Stimulated activated CD4-positive, alpha-beta T cell treated with anti-CD3 and anti-CD28 coated beads, Interleukin-15, amount 100 ng/mL, for 48 hours (primary cell): ENCODE measurements around the gene FMC1.
"Not testable (repeated sequence)": the region's sequence is repeated elsewhere in the genome, so short reads cannot be mapped to it uniquely, and the experiment has no call there.

ENCODE experiments used
- DNase-seq, 2 donors: peaks; one replicate each; pipeline ENCODE4 v3.0.0-alpha.2; 2020; ENCODE audit warnings: low read depth in 2 of 2

The FMC1 gene

GRCh38 chr7:139340037-139340807 is 915 bp upstream of the FMC1 start:
- DNase-seq = peak; percentile 98

- DNase-seq = no peak
Observed at GRCh38 chr7:139340808-139341057, 404 bp upstream of the FMC1 start.

DNA sequence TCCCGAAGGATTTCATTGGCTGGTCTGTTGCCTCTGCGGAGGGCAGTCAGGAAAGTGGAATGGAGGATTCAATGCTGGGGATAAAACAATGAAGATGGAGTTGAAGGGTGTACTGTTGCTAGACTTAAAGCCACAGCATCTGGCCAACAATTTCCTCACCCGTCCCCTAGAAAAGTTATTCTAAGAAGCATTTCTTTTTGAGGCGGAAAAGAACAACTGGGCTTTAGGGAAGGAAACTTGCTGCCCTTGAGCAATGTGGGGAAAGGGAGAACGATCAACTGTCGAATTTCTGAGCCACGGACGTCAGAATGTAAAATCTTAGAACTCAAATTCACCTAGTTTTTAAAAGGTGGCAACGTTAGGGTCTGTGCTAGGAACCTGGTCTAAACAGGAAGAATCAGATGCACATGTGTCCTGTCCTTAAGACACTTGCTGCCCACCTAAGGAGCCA is 664 bp downstream of the FMC1 start:
- no peak for DNase-seq

DNA sequence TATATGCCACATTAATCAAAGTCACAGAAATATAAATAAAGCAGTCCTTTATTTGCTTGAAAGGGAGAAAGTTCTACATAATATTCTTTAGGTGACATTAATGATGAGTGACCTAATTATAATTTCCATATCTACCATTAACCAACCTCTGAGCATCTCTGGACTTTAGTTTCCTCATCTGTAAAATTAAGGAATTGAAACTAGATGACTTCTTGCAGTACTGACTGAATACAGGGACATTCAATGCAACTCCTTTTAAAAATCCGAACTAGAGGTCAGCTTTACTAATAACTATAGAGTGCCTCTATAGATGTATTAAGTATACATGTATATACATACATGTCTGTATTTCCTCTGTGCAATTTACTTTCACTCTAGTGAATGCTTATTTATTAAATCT is 3.9 kb downstream of the FMC1 start:
- DNase-seq = no peak

DNA sequence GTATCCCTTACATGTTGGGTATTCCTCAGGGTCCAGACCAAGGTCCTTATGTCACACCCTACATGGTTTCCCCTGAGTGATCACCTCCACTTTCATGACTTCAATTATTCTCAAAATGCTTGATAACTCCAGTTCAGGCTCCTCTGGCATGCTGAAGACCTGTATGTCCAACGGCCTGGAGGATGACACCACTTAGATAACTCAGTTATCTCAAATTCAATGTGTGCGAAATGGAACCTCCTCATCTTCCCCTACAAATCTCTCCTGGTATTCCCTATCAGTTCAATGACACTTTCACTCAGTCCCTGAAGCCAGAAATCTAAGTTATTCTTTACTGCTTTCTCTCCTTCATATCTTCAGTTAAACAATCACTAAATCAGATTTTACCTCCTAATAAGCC is 9.9 kb downstream of the FMC1 start:
- DNase-seq = no peak

GRCh38 chr7:139354729-139355128 is 13.6 kb downstream of the FMC1 start:
- DNase-seq = no peak

- DNase-seq = no peak
Observed at GRCh38 chr7:139355320-139355719, 14.2 kb downstream of the FMC1 start.

- not testable (repeated sequence) for DNase-seq
Observed at GRCh38 chr7:139357729-139358506, 16.8 kb downstream of the FMC1 start.

DNA sequence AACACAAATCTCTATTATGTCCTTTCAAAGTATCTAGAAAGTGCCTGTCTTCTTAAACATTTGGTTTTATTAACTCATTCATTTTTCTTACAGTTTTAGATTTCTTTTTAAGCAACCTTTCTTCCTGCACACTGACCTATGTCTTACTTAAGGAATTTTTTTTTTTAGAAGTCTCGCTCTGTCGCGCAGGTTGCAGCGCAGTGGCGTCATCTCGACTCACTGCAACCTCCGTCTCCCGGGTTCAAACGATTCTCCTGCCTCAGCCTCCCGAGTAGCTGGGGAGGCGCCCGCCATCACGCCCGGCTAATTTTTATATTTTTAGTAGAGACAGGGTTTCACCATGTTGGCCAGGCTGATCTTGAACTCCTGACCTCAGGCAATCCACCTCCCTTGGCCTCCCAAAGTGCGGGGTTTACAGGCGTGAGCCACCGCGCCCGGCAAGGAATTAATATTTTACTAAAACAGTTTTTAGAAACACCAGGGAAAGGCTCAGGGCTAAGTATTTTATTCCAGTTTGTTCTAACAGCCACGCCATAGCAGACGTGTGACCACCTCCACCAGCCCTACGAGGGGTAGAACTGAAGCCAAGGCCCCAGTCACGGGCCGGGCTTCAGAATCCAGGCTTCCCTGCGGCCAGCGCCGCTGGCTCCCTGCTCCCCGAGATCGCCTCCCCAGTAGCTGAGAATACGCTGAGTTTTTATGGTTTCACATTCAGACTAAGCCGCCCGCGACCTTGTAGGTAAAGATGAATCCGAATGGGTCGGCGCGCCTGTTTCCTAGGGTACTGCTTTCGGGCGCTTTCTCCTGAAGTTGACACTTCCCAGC is 17.6 kb downstream of the FMC1 start:
- peak; percentile 36 to 37 for DNase-seq

DNA sequence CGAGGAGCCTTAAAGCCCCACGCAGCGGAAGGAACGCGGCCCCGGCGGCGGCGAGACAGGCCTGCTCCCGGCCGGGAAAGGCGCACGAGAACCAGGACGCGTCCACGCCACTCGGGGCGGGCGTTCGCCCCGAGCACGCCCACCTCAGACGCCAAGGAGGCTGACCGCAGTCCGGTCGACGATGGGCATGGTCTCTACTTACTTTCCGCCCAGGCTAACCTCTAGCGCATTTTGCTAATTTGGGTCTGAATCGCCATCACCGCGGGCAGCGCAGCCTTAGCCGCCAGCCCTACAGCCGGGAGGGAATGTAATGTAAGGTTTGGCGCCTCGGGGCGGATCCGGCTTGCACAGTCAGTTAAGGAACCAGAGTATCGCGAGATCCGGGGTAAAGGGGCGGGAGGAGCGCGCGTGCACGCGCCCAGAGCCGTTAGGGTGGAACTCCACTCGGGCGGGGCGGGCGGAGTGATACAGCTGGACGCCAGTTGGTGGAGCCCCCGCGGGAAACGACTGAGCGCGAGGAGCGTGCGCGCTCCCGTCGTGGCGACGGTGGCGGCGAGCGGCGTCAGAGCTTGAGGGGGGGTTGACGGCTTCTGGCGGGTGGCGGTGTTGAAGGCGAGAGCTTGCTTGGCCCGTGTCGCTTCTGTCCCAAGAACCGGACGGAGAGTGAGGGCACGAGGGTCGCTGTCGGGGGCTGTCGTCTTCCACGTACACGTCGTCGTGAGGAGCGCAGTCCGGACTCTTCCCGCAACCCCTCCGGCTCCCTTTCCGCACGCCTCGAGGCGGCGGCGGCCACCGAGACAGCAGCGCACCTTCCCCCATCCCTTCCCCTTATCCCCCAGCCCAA is 18.5 kb downstream of the FMC1 start, which contains the start of gene LUC7L2:
LUC7L2 (plus strand) TSS at position 529 of the 844 bp plus-strand sequence. CDS start 368 bp downstream, outside the sequence.
- peak; percentile 99 to 100 for DNase-seq

DNA sequence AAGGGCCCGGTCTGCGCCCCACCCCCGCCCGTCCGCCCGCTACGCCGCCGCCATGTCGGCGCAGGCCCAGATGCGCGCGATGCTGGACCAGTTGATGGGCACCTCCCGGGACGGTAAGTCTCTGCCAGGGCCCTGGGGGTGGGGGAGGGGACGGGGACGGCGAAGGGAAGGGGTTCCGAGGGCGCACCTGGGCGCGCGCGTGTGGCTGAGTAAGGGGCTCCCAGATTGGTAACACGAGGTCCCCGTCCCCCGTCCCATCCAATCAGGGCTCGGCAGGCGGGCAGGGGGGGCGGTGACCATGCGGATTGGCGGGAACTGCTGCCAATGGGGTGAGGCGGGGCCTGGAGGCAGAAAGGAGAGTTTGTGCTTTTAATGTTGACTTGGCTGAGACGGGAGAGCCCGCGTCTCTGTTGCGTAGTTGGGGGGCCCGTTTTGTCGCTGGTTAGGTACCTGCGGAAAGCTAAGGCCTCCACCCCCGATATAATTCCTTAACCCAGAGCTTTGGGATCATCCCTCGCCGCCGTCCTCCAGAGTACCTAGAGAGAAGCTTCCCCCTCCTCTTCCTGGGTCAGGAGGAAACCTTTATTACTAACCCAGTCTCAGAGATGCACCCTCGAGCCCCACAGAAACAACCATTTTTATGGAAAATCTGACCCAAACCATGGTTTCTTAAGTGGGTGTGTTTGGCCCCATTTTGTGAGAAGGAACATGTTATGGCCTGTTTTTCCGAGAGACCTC is 19.2 kb downstream of the FMC1 start:
- DNase-seq = peak; percentile 98

DNA sequence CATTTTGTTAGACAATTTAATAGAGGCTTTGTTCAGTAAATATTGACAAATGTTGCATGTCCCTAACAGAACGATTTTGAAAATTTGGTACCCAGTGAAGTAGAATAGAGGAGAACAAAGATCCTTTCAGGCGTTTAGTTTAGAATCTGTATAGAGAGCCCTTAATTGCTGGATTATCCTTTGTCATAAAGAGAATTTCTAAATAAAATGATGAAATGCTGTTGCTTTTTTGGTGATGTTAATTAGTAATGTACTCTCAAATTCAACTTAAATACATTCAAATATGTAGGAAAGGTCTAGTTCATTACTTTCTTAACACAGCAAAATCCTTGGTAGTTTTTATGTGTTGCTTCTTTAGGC is 19.8 kb downstream of the FMC1 start:
- no peak for DNase-seq

GRCh38 chr7:139361523-139361922 is 20.4 kb downstream of the FMC1 start:
- DNase-seq = no peak

DNA sequence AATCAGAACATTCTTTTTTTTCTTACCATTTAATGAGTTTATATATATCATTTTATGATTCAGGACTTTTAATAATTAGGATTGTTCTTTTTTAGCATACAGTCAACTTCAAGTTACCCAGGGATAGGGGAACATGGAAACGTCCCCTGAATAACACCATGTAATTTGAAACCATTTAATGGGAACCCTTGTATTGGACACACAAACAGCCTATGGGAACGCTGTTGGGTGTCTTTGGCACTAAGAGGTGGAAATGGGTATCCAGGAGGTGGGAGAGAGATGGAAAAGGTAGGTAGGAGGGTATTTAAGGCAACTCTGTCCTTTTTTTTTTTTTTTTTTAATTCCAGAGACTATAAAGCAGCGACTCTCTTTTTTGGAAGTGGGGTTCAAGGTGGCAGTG is 21.2 kb downstream of the FMC1 start:
- DNase-seq = no peak

DNA sequence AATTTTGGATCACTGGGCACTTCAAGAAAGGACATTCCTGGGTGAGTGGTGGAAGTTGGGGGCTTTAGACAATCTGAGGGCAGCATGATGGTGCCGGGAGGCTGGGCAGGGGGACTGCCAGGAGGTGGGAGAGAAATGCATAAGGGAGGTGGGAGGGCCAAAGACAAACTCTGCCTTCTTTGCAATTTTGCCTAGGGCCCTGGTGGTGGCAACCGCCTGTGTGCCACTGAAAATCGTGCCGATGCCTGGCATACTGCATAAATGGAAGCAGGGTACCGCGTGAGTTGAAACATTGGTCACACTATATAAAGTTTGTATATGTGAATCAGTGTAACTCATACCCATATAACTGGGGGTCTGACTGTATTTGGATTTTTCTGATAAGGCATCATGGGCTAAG is 21.8 kb downstream of the FMC1 start:
- no peak for DNase-seq

- no peak for DNase-seq
Observed at GRCh38 chr7:139365336-139365735, 24.2 kb downstream of the FMC1 start.

DNA sequence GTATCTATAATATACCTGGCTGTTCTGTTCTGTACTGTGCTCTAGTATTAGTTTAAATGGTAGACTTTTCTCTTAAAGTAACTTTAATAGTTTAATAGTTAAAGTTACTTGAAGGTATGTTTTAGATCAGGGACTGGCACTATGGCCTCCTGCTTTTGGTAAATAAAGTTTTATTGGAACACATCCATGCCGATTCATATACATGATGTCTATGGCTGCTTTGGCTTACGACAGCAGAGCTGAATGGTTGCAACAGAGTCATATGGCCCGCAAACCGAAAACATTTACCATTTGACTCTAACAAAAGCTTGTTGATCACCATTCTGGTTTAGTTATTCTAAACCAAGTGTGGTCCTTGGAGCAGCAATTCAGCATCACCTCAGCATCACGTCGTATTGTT is 25.3 kb downstream of the FMC1 start:
- DNase-seq = no peak

GRCh38 chr7:139367438-139368155 is 26.5 kb downstream of the FMC1 start:
- DNase-seq = no peak

DNA sequence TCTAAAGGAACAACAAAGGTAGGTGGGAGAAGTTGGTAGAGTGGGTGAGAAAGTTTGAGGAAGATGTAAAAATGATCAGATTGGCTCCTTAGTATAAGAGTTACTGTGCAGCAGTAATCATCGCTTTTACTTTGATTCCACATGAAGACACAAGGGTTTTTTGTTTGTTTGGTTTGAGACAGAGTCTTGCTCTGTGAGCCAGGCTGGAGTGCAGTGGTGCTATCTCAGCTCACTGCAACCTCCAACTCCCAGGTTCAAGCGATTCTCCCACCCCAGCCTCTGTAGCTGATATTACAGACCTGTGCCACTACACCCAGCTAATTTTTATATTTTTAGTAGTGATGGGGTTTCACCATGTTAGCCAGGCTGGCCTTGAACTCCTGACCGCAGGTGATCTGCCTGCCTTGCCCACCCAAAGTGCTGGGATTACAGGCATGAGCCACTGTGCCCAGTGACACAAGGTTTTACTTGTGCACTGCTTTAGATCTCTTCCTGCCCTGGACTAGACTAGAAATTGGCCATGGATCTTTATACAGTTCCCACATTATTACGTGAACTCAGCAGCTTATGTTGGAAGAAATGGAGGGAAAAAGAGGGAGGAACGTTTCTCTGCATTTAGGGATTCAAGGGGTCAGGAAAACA is 29.3 kb downstream of the FMC1 start:
- DNase-seq = no peak

GRCh38 chr7:139370943-139371313 is 29.8 kb downstream of the FMC1 start:
- no peak for DNase-seq
